ENCODE measurements around the gene RALGPS1.

Gene RALGPS1

GRCh38 chr9:127215268-127216209, 301.0 kb downstream of the RALGPS1 start:
- DNase-seq, result no peak

GRCh38 chr9:127216210-127216887, 301.8 kb downstream of the RALGPS1 start:
- no peak for DNase-seq

GRCh38 chr9:127216888-127217217, 302.3 kb downstream of the RALGPS1 start:
- no peak for DNase-seq

GRCh38 chr9:127218818-127219217, 304.2 kb downstream of the RALGPS1 start:
- DNase-seq, result no peak

GRCh38 chr9:127219520-127219919, 304.9 kb downstream of the RALGPS1 start:
- no peak for DNase-seq

- no peak for DNase-seq
These were observed 307.1 kb downstream of the RALGPS1 start for GRCh38 chr9:127221695-127222094.

GRCh38 chr9:127222388-127223095, 308.0 kb downstream of the RALGPS1 start:
- no peak for DNase-seq

- no peak for DNase-seq
These were observed 308.7 kb downstream of the RALGPS1 start for GRCh38 chr9:127223266-127223665.

- no peak for DNase-seq
These were observed 309.2 kb downstream of the RALGPS1 start for GRCh38 chr9:127223810-127224177.

GRCh38 chr9:127224178-127224882, 309.7 kb downstream of the RALGPS1 start:
- peak; percentile 96 for DNase-seq

- DNase-seq, result peak; percentile 98
These were observed 310.5 kb downstream of the RALGPS1 start for GRCh38 chr9:127224883-127225739.

- peak; percentile 26 for DNase-seq
These were observed 311.4 kb downstream of the RALGPS1 start for GRCh38 chr9:127225801-127226625.

- no peak for DNase-seq
These were observed 315.3 kb downstream of the RALGPS1 start for GRCh38 chr9:127229691-127230417.

GRCh38 chr9:127231666-127232065, 317.1 kb downstream of the RALGPS1 start:
- DNase-seq, result no peak

GRCh38 chr9:127232833-127233549, 318.4 kb downstream of the RALGPS1 start:
- no peak for DNase-seq

GRCh38 chr9:127233550-127233949, 319.0 kb downstream of the RALGPS1 start:
- peak; percentile 59 for DNase-seq

GRCh38 chr9:127233989-127234388, 319.4 kb downstream of the RALGPS1 start:
- DNase-seq, result no peak

- no peak for DNase-seq
These were observed 323.2 kb downstream of the RALGPS1 start for GRCh38 chr9:127237801-127238200.

GRCh38 chr9:127241354-127241753, 326.8 kb downstream of the RALGPS1 start:
- DNase-seq, result no peak
